Measurements from ENCODE around the gene FANCC. TPM values are rescaled to one million over a fixed set of nuclear protein-coding genes. Genes with fewer than 3 reads are reported as not detected.

FANCC gene
- total RNA-seq, 1 donor from 2014 or later: 7.9 TPM

DNA sequence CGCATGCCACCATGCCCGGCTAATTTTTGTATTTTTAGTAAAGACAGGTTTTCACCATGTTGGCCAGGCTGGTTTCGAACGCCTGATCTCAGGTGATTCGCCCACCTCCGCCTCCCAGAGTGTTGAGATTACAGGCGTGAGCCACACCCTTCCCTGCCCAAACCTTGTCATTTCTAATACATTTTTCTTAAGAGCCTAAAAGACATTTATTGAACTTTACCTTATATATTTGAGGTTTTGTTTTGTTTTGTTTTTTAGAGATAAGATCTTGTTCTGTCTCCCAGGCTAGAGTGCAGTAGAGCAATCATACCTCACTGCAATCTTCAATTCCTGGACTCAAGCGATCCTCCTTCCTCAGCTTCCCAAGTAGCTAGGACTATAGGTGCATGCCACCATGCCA, 39.8 kb upstream of the FANCC start:
- H3K4me1 ChIP-seq (ENCODE audit: insufficient read depth, low read length): no peaks in the 10 kb centered on the region
- Mint-ChIP-seq H3K27me3 (ENCODE audit: low read depth, unreplicated experiment) (peaks cover 12% of the 10 kb centered on the region), H3K36me3 (ENCODE audit: low read depth, unreplicated experiment) (no peaks in the 10 kb centered on the region), H3K4me3 (ENCODE audit: unreplicated experiment) (no peak overlapping the region), H3K9me3 (ENCODE audit: unreplicated experiment) (no peaks in the 10 kb centered on the region), H3K27ac (ENCODE audit: unreplicated experiment) (no peak overlapping the region), H3K4me1 (ENCODE audit: low read depth, unreplicated experiment) (no peaks in the 10 kb centered on the region)
- DNase-seq (ENCODE audit: low read depth) (no peak), FAIRE-seq (no peak)
- H4K20me1 ChIP-seq (ENCODE audit: insufficient read depth, low read length): no peaks in the 10 kb centered on the region
- H3K4me2 ChIP-seq (ENCODE audit: low read length): no peak overlapping the region
- H3K27ac ChIP-seq (ENCODE audit: low read depth, low read length): no peak overlapping the region
- TF ChIP-seq, protein P1, sequence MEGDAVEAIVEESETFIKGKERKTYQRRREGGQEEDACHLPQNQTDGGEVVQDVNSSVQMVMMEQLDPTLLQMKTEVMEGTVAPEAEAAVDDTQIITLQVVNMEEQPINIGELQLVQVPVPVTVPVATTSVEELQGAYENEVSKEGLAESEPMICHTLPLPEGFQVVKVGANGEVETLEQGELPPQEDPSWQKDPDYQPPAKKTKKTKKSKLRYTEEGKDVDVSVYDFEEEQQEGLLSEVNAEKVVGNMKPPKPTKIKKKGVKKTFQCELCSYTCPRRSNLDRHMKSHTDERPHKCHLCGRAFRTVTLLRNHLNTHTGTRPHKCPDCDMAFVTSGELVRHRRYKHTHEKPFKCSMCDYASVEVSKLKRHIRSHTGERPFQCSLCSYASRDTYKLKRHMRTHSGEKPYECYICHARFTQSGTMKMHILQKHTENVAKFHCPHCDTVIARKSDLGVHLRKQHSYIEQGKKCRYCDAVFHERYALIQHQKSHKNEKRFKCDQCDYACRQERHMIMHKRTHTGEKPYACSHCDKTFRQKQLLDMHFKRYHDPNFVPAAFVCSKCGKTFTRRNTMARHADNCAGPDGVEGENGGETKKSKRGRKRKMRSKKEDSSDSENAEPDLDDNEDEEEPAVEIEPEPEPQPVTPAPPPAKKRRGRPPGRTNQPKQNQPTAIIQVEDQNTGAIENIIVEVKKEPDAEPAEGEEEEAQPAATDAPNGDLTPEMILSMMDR (IDR thresholded peaks at IDR 0.05; ENCODE audit: insufficient read depth, low read depth, low read length): no peak
- TF ChIP-seq EZH2 (IDR thresholded peaks at IDR 0.05; ENCODE audit: insufficient read depth, low read length): no peak
- no peak overlapping the region for H2AFZ ChIP-seq (ENCODE audit: low read depth, low read length)
- H3K9ac ChIP-seq (ENCODE audit: low read length): no peak overlapping the region
- H3K9me3 ChIP-seq (ENCODE audit: insufficient read depth, low read depth, low read length): no peaks in the 10 kb centered on the region
- no peaks in the 10 kb centered on the region for H3K27me3 ChIP-seq (ENCODE audit: insufficient read depth, low read length)
- H3K4me3 ChIP-seq (ENCODE audit: insufficient read depth, low read depth, low read length): no peak overlapping the region
- H3K79me2 ChIP-seq (ENCODE audit: insufficient read depth, low read length): no peaks in the 10 kb centered on the region
- H3K36me3 ChIP-seq (ENCODE audit: insufficient read depth, low read length): no peaks in the 10 kb centered on the region

GRCh38 chr9:95355500-95355899, 38.0 kb upstream of the FANCC start:
- H3K27me3 Mint-ChIP-seq (ENCODE audit: low read depth, unreplicated experiment): peaks cover 22% of the 10 kb centered on the region
- H4K20me1 ChIP-seq (ENCODE audit: insufficient read depth, low read length): no peaks in the 10 kb centered on the region
- no peaks in the 10 kb centered on the region for H3K9me3 ChIP-seq (ENCODE audit: insufficient read depth, low read depth, low read length)
- H3K4me1 Mint-ChIP-seq (ENCODE audit: low read depth, unreplicated experiment): no peaks in the 10 kb centered on the region
- no peaks in the 10 kb centered on the region for H3K27me3 ChIP-seq (ENCODE audit: insufficient read depth, low read length)
- H3K36me3 ChIP-seq (ENCODE audit: insufficient read depth, low read length): no peaks in the 10 kb centered on the region
- no peak overlapping the region for H3K27ac ChIP-seq (ENCODE audit: low read depth, low read length)
- DNase-seq (ENCODE audit: low read depth): no peak
- H3K4me1 ChIP-seq (ENCODE audit: insufficient read depth, low read length): no peaks in the 10 kb centered on the region
- H3K4me2 ChIP-seq (ENCODE audit: low read length): no peak overlapping the region
- no peak overlapping the region for H3K4me3 Mint-ChIP-seq (ENCODE audit: unreplicated experiment)
- H3K4me3 ChIP-seq (ENCODE audit: insufficient read depth, low read depth, low read length): no peak overlapping the region
- peaks cover 4% of the 10 kb centered on the region for H3K9me3 Mint-ChIP-seq (ENCODE audit: unreplicated experiment)
- H3K79me2 ChIP-seq (ENCODE audit: insufficient read depth, low read length): no peaks in the 10 kb centered on the region
- H2AFZ ChIP-seq (ENCODE audit: low read depth, low read length): no peak overlapping the region
- H3K36me3 Mint-ChIP-seq (ENCODE audit: low read depth, unreplicated experiment): no peaks in the 10 kb centered on the region
- FAIRE-seq: no peak
- TF ChIP-seq EZH2 (IDR thresholded peaks at IDR 0.05; ENCODE audit: insufficient read depth, low read length): no peak
- TF ChIP-seq, protein P1 (IDR thresholded peaks at IDR 0.05; ENCODE audit: insufficient read depth, low read depth, low read length): no peak
- H3K27ac Mint-ChIP-seq (ENCODE audit: unreplicated experiment): no peak overlapping the region
- H3K9ac ChIP-seq (ENCODE audit: low read length): no peak overlapping the region

- Histone ChIP-seq H3K9ac (ENCODE audit: low read length) (no peak overlapping the region), H3K79me2 (ENCODE audit: insufficient read depth, low read length) (no peaks in the 10 kb centered on the region), H3K27me3 (ENCODE audit: insufficient read depth, low read length) (peaks cover 13% of the 10 kb centered on the region), H3K4me1 (ENCODE audit: insufficient read depth, low read length) (peaks cover 5% of the 10 kb centered on the region), H3K9me3 (ENCODE audit: insufficient read depth, low read depth, low read length) (no peaks in the 10 kb centered on the region), H3K36me3 (ENCODE audit: insufficient read depth, low read length) (no peaks in the 10 kb centered on the region), H3K27ac (ENCODE audit: low read depth, low read length) (no peak overlapping the region), H4K20me1 (ENCODE audit: insufficient read depth, low read length) (no peaks in the 10 kb centered on the region), H3K4me2 (ENCODE audit: low read length) (no peak overlapping the region), H2AFZ (ENCODE audit: low read depth, low read length) (no peak overlapping the region), H3K4me3 (ENCODE audit: insufficient read depth, low read depth, low read length) (no peak overlapping the region)
- Mint-ChIP-seq H3K4me1 (ENCODE audit: low read depth, unreplicated experiment) (no peaks in the 10 kb centered on the region), H3K9me3 (ENCODE audit: unreplicated experiment) (peaks cover 7% of the 10 kb centered on the region), H3K4me3 (ENCODE audit: unreplicated experiment) (no peak overlapping the region), H3K27me3 (ENCODE audit: low read depth, unreplicated experiment) (peaks cover 38% of the 10 kb centered on the region), H3K27ac (ENCODE audit: unreplicated experiment) (no peak overlapping the region), H3K36me3 (ENCODE audit: low read depth, unreplicated experiment) (no peaks in the 10 kb centered on the region)
- TF ChIP-seq, protein P1 (IDR thresholded peaks at IDR 0.05; ENCODE audit: insufficient read depth, low read depth, low read length): no peak
- TF ChIP-seq EZH2 (IDR thresholded peaks at IDR 0.05; ENCODE audit: insufficient read depth, low read length): no peak
- no peak for FAIRE-seq
- no peak for DNase-seq (ENCODE audit: low read depth)
Measured at GRCh38 chr9:95351051-95351450, 33.5 kb upstream of the FANCC start.
